HK-2 (cell line): Measurements from ENCODE around the gene C1QL2.

Experiments used
- DNase-seq: peaks from one replicate; pipeline ENCODE4 v3.0.0-alpha.2; 2018; ENCODE audit not compliant: unreplicated experiment

Gene C1QL2

DNA sequence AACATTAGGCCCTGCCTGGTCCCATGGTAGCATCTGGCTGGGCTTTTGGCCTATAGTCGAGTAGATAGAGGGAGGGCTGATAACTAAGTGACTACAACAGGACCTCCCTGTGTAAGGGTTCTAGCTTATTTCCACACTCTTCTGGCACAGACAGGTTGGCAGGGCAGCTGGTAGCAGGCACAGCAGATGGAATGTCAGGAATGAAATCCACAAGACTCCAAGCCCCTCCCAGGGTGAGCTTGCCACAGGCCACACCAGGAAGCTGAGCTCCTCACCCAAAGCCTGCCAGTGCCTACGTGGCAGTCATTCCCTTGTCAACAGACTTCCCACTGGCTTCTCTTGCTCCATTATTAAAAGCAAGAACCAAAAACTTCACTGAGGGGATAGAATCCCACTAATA lies 20.7 kb upstream of the C1QL2 start:
- peak; percentile 41 for DNase-seq

GRCh38 chr2:119178776-119179175 lies 20.2 kb upstream of the C1QL2 start:
- no peak for DNase-seq

GRCh38 chr2:119177838-119178190 lies 19.3 kb upstream of the C1QL2 start:
- DNase-seq = no peak

DNA sequence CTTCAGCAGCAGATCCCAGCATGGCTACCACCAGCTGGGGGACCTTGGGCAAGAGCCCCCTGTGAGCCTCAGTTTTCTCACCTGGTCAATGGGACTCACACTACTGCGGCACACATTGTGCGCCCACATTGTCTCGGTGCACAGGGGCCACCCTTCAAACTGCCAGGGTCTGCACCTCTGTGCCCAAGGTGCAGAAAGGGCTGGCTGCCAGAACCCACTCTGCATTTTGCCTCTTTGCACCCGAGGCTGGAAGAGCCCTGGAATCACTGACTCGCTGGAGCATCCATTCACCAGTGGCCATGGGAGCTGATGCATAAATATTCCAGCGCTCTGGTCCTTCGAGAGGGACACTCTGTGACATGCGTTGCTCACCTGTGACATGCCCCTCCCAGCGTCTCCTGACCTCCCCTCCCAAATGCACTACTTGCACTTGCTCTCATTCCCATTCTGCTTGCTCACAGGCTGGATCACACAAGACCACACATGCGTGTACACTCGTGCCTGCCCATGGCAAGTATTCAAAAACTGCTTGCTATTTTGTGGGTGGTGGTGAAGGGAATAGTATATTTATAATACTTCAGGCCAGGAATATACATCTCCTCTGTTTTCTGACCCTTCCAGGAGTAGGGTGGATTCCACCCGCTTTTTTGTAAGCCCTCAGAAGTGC lies 18.8 kb upstream of the C1QL2 start:
- DNase-seq = no peak

DNA sequence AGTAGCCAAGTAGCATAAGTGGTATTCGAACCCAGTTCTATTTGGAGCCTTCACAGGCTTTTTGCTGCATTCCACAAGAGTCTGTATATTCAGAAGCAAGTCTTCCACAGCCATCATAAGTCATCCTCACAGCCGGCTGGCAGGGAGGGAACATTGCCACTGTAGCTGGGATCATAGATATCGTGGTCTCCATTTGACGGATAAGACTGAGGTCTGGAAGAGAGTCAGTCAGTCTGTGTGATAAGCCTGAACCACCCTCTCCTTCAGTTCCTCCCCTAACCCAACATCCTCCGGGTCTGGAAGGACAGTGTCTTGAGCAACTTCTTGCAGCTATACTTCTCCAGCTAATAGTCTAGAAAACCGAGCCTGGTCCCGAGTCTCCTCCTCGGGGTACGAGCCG lies 17.0 kb upstream of the C1QL2 start:
- no peak for DNase-seq

DNA sequence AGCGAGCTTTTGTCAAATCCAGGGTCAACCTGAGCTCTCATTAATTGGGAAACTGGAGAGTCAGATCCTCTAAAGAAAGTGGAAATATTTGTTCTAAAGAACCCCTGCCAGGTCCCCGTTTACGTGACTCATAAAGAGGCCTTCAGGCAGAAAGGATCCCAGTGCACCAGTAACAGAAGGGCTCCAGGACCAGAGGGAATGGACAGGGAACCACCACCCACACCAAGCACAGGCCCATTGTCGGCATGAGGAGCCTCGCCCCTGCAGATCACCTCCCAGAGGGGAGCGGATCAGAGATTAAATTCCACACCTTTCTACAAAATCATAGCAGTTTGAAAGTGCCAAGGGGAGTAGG lies 16.4 kb upstream of the C1QL2 start:
- no peak for DNase-seq

GRCh38 chr2:119174216-119174992 lies 15.9 kb upstream of the C1QL2 start:
- DNase-seq = peak; percentile 55

DNA sequence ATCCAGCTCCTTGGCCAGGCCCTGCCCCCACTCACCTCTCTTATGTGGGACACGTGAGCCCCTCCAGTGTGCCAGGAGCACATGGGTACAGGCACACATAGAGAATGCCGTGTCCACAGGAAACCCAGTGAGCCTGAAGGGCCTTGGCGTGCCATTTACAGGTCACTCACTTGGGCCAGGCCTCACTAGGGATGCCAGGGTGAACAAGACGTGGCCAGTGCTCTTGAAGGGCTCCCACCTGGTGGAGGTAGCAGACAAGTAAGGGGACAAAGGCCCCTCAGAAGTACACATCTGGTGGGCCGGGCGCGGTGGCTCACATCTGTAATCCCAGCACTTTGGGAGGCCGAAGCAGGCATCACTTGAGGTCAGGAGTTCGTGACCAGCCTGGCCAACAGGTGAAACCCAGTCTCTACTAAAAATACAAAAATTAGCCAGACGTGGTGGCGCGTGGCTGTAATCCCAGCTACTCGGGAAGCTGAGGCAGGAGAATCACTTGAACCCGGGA lies 15.1 kb upstream of the C1QL2 start:
- no peak for DNase-seq

DNA sequence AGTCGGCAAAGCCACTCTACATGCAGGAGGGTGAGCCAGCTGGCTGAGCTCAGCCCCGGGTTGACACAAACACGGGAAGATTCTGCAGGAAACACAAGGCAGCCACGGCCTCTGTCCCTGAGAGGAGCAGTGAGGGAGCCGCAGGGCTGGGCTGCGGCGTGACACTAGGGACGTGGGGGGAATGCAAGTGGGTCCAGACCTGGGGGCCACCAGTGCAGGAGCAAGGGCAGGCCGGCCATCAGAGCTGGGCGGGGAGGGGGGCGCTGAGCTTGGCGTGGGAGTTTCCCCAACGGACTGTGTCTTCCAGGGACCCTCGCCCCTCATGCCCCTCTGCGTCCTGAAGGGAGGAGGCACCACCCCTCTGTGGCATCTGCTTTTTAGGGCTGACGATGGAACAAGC lies 12.0 kb upstream of the C1QL2 start:
- no peak for DNase-seq

GRCh38 chr2:119169717-119170116 lies 11.2 kb upstream of the C1QL2 start:
- DNase-seq = no peak

DNA sequence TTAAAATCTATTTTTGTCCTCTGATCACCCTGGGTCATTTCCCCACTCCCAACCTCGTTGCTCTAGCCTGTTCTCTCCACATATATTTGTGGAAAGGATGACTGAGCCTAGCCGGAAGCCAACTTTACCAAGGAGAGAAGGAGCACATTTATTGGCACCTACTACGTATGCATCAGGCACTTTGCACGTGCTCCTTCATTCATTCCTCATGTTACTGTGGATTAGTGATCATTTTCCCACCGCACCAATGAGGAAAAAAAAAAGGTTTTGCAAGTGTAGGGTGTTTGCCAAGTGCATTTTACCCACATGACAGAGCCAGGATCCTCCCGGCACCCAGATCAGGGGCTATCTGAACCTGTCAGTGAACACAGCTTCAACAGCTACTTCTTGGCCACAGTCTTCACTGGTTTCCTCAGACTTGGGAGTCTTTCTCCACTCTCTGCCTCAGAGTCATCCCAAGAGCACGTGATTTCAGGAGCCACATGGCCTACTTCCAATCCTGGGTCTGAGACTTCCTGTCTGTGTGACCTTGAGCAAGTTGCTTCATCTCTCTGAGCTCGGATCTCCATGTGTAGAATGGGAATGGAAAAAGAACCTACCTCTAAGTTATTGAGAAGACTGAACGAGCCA lies 1.9 kb upstream of the C1QL2 start:
- no peak for DNase-seq

GRCh38 chr2:119157850-119158511 lies 570 bp downstream of the C1QL2 start:
- DNase-seq = no peak

DNA sequence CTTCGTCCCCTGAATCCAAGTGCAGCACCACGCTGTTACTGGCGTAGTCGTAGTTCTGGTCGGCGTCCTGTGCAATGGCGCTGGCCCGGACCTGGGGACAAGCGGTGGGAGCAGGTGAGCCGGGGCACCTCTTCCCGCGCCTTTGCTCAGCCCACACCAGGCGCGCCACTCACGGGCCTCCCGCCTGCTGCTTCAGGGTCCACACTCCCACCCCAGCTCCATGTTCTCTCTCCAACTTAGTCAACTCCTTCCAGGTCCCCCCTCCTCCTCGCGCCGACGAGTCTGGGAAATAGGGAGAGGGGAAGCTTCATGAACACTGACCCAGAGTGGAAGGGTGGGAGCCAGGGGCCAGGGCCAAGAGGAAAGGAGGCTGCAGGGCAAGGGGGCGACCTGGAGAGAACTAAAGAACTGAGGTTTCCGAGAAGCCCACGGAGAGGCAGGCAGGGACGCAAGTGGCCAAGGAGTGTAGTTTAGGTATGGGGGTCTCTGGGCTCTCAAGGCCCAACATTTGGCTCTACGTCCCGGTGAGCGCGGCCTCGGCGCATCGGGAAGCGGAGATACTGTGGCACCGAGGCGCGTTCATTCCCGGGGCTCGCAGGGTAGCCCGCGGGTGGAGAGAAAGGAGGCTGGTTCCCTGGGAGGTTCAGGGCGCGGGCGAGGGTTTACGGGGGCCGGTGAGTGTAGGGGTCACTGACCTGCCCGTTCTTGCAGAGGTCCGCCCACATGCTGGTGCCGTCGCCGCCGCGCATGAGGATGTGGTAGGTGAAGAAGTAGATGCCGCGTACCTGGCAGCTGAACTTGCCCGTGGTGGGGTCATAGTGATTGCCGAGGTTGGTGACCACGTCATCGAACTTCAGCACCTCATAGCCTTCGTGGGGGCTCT lies 1.4 kb downstream of the C1QL2 start:
- no peak for DNase-seq

DNA sequence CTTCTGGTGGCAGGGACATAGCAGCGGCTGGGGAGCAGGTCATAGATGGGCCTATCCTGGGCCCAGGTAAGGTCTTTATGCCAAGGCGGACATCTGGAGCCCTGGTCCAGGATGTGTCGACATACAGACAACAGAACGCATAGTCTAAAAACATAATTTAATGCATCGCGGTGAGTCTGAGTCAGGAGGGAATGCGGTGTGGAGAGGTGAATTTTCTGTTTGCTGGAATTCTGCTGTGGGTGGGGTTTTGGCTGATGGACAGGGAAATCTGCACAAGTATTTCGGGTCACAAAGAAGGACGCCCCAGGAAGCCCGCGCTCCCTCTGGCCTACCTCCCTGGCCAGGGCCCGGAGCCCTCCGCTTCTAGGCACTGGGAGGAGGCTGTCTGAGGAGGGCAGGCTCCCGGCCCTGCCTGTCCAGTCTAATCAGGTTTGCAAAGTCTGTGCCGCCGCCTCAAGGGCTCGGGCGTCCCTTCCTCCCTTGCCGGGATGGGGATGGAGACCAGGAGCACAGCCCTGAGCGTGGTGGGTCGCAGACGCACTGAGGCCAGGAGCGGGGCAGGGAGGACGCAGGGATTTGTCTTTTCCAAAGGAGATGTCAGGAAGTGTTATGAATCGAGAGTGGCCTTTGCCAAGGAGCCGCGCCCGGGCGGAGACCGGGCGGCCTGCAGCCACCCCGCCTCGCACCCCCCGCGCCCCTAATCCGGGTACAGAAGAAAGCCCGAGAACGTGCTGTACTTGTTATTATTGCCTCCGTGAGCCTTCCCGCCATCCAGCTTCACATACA lies 2.3 kb downstream of the C1QL2 start:
- DNase-seq = no peak

DNA sequence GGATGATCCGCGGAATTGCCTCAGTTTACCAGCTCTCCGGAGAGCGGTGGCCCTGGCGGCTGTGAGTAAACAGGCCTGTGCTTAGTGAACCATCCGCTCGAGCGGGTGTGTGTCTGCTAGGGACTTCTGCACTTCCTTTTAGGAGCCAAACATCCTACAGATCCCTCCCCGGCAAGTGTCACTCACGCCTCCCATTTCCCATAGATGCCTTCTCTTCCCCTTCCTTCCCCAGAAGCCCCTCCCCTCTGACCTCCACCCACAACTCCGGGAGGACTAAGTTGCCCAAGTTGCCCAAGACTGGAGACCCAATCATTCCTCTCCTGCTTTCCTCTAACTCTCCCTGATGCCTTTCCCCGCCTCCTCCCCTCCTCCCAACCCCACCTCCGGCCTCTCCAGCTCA lies 2.9 kb downstream of the C1QL2 start:
- no peak for DNase-seq

GRCh38 chr2:119154076-119154475 lies 4.5 kb downstream of the C1QL2 start:
- DNase-seq = no peak

- DNase-seq = peak; percentile 51
Measured at GRCh38 chr2:119149611-119150010, 8.9 kb downstream of the C1QL2 start.

- DNase-seq = no peak
Measured at GRCh38 chr2:119147776-119148715, 10.5 kb downstream of the C1QL2 start.

GRCh38 chr2:119144806-119145205 lies 13.7 kb downstream of the C1QL2 start:
- no peak for DNase-seq

DNA sequence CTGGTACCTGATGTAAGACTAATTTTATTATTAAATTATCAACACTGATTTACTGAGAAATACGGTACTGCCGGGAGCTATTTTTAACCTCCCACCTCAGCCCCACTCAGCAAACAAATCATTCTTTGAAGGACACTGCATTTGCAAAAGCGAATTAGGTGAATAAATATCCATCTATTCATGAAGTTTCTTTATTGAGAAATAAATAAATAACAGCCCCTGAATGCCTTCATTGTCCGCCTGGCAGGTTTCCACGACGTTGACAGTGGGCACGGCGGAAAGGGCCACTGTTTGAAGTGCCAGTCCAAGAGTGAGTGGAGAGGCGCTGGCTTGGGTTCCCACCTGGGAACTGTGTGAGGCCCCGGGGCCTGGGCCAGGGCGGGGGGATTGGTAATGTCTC lies 15.7 kb downstream of the C1QL2 start:
- DNase-seq = no peak
